IPS-20b (cell line): ENCODE measurements around the gene EHD4.

ENCODE experiments used
- H3K27ac ChIP-seq: one replicate; pipeline ENCODE4 v1.5.1; 2013; ENCODE audit warnings: low read length
- H3K27me3 ChIP-seq: 2 replicates; pipeline ENCODE4 v1.6.1; 2013; ENCODE audit warnings: mild to moderate bottlenecking, low read length, inconsistent platforms; ENCODE audit not compliant: insufficient read depth
- H3K36me3 ChIP-seq: 2 replicates; pipeline ENCODE4 v1.6.1; 2013; ENCODE audit warnings: low read depth, mild to moderate bottlenecking, inconsistent platforms, low read length, moderate library complexity; ENCODE audit not compliant: insufficient read depth
- H3K4me1 ChIP-seq: 2 replicates; pipeline ENCODE4 v1.6.1; 2013; ENCODE audit warnings: mild to moderate bottlenecking, control low read depth, inconsistent platforms, low read length, moderate library complexity; ENCODE audit not compliant: insufficient read depth
- H3K4me3 ChIP-seq: 2 replicates; pipeline ENCODE4 v1.5.1; 2013; ENCODE audit warnings: mild to moderate bottlenecking, low read length, inconsistent platforms
- H3K9ac ChIP-seq: 2 replicates; pipeline ENCODE4 v1.6.1; 2013; ENCODE audit warnings: low read depth, mild to moderate bottlenecking, inconsistent platforms, low read length, moderate library complexity
- H3K9me3 ChIP-seq: 2 replicates; pipeline ENCODE4 v1.6.1; 2013; ENCODE audit warnings: mild to moderate bottlenecking, low read depth, low read length, inconsistent platforms; ENCODE audit not compliant: insufficient read depth

The EHD4 gene

DNA sequence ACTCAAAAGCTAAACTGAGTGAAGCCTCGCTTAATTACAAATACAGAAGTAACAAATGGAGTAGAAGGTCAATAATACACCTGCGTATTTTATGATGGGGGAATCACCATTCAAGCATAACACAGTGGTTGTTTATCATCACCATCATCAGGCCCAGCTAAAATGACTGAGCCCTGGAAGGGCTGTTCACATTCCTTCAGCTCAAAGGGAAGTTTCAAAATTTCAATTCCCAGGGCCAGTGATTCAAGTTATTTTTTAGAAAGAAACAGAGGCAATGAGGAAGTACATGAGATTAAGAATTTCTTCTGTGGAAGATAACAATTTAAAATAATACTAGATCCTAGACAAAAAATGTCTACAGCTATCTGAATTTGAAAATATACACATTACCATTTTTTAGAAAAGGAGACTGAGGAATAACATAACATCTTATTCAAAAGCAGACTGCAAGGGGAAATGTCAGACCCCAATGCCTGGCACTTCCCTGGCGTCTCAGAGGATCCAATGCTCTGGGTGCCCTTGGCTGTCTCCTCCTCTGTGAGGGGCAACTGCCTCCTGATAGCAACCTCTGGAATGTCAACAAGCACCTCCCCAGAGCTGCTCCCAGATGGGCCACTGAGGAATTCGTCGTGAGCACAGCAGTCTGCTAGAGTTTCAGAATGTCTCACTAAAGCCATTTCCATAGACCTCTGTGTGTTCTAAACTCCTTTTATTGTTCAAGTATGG lies 22.8 kb downstream of the EHD4 start:
- Histone ChIP-seq H3K4me1 (peaks cover 4% of the 10 kb centered on the region), H3K27ac (no peak overlapping the region), H3K27me3 (no peaks in the 10 kb centered on the region), H3K9ac (no peak overlapping the region), H3K9me3 (no peaks in the 10 kb centered on the region), H3K36me3 (peaks cover 29% of the 10 kb centered on the region), H3K4me3 (no peak overlapping the region)

DNA sequence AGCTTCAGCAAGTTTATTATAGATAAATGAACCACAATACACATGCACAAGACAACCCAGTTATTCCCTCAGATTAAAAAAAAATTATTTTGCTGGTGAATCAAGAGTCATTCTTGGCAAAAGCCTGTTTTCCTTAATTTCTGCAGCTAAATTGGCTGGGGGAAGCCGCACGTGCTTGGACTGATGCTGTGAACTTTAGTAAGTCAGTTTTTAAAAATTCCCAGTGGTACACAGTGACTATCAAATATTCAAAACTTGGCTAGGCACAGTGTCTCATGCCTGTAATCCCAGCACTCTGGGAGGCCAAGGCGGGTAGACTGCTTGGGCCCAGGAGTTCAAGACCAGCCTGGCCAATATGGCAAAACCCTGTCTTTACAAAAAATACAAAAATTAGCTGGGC lies 23.9 kb downstream of the EHD4 start:
- Histone ChIP-seq H3K4me1 (peaks cover 4% of the 10 kb centered on the region), H3K4me3 (no peak overlapping the region), H3K27ac (no peak overlapping the region), H3K9me3 (no peaks in the 10 kb centered on the region), H3K9ac (no peak overlapping the region), H3K27me3 (no peaks in the 10 kb centered on the region), H3K36me3 (peaks cover 24% of the 10 kb centered on the region)

DNA sequence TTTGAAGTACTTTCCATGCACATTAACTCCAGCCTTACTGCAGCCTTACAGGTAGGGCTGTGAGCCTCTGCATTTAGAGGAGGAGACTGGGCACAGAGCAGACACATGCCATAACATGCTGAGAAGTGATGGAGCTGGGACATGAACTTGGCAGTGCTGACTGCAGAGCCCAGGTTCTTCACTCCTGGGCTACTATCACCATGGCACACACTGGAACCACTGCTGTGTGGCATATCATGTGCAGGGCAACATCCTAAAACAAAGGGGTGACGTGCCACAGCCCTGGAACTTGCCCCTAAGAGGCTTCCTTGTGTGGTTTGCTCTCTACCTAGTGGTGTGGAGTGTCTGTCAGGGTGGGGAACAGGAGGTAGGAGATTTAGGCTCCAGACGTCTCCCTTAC lies 25.4 kb downstream of the EHD4 start:
- Histone ChIP-seq H3K27ac (no peak overlapping the region), H3K27me3 (no peaks in the 10 kb centered on the region), H3K36me3 (peaks cover 13% of the 10 kb centered on the region), H3K4me3 (no peak overlapping the region), H3K9ac (no peak overlapping the region), H3K4me1 (peaks cover 4% of the 10 kb centered on the region), H3K9me3 (no peaks in the 10 kb centered on the region)

DNA sequence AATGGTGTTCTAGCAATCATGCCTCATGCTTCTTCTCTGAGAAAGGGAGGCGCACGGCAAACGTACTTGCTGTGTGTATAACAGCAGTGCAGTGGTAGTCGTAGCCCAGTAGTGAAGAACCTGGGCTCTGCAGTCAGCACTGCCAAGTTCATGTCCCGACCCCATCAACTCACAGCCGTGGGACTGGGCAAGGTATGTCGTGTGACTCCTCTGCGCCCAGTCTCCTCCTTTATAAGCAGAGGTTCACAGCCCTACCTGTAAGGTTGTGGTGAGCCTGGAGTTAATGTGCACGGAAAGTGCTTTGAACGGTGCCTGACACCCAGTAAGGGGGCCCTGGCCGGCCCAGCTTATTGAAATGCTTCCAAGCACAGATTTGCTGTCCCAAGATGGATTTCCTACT lies 26.6 kb downstream of the EHD4 start:
- peaks cover 4% of the 10 kb centered on the region for H3K4me1 ChIP-seq
- H3K36me3 ChIP-seq, result peaks cover 14% of the 10 kb centered on the region
- H3K27ac ChIP-seq, result no peak overlapping the region
- no peak overlapping the region for H3K4me3 ChIP-seq
- no peaks in the 10 kb centered on the region for H3K27me3 ChIP-seq
- no peak overlapping the region for H3K9ac ChIP-seq
- no peaks in the 10 kb centered on the region for H3K9me3 ChIP-seq

DNA sequence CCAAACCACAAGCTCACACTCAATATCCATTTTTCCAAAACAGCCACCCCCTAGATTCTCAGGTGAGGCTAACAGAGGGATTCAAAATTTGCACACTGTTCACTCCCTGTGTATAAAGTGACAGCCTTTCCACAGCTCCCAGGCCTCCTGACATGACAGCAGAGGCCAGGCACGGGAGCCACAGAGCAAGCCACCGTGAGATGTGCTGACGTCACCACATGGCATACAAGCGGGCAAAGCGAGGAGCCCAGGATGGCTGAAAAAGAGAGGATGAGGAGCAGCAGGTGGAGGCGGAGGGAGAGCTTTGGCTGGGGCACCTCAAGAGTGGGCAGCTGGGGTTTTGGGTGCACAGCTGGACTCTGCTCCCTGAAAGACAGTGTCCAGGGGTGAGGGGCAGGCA lies 27.1 kb downstream of the EHD4 start:
- peaks cover 17% of the 10 kb centered on the region for H3K36me3 ChIP-seq
- no peak overlapping the region for H3K27ac ChIP-seq
- H3K4me3 ChIP-seq, result no peak overlapping the region
- H3K9me3 ChIP-seq, result no peaks in the 10 kb centered on the region
- H3K4me1 ChIP-seq, result peaks cover 4% of the 10 kb centered on the region
- H3K9ac ChIP-seq, result no peak overlapping the region
- H3K27me3 ChIP-seq, result no peaks in the 10 kb centered on the region

DNA sequence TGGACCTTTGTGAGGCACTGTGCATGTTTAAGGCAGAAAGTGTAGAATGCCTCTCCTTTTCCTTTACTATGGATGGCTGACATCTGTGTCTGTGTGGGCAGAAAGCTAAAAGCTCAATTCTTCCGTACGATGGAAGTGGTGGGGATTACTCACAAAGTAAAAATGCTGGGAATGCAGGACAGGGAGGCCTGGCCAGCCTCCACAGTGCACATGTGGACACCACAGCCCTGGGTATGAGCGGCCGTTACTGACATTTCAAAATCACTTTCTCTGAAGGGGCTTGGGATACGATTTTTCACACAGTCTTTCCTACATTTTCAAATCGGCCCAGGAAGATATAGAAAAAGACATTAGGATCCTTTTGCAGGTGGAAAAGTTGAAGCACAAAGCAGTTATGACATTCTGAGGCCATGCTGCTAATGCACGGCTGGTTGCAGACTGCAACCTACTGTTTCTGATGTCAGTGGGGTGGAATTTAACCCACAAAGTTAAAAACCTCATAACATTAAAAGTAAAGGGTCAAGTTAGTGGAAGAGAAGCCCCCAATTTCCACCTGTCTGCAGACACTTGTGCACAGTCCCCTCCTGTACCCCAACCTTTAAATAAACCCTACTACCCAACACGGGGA lies 27.9 kb downstream of the EHD4 start:
- Histone ChIP-seq H3K9me3 (no peaks in the 10 kb centered on the region), H3K27ac (no peak overlapping the region), H3K9ac (no peak overlapping the region), H3K36me3 (peaks cover 22% of the 10 kb centered on the region), H3K27me3 (no peaks in the 10 kb centered on the region), H3K4me3 (no peak overlapping the region), H3K4me1 (peaks cover 4% of the 10 kb centered on the region)

DNA sequence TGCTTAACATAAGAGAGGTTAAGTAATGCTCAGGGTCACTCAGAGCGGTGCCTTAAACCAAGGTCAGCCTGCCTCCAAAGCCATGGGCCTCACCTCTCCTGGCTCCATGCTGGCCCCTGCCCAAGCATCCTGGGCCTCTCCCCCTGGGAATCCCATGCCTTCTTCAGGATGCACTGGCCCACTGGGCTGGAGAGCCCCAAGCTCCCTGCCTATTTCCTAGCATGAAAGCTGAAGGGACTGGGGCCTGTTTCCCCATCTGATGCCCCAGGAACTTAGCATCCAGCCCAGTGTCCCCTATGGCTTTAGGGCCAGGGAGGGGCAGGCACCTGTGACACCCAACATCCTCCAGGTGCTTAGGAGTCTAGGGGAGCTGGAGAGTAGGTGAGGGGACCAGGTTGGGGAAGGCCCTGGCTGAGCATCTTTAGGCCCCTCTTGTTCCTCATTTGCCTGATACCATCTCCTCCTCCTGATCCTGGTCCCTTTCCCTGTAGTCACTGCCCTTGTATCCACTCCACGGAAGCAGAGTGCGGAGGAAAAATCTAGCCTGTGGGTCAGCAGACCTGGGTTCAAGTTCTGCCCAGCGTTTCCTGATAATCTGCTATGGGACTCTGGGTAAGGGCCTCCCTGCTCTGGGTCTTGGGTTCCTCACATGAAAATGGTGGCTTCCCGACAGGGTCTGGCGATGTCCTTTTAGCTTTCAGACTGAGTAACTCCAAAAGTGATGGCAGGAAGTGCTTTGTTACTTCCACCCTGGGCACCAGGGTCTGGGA lies 28.6 kb downstream of the EHD4 start:
- H3K9me3 ChIP-seq, result no peaks in the 10 kb centered on the region
- no peak overlapping the region for H3K4me3 ChIP-seq
- no peak overlapping the region for H3K9ac ChIP-seq
- peaks cover 24% of the 10 kb centered on the region for H3K36me3 ChIP-seq
- H3K4me1 ChIP-seq, result peaks cover 4% of the 10 kb centered on the region
- H3K27ac ChIP-seq, result no peak overlapping the region
- H3K27me3 ChIP-seq, result no peaks in the 10 kb centered on the region

DNA sequence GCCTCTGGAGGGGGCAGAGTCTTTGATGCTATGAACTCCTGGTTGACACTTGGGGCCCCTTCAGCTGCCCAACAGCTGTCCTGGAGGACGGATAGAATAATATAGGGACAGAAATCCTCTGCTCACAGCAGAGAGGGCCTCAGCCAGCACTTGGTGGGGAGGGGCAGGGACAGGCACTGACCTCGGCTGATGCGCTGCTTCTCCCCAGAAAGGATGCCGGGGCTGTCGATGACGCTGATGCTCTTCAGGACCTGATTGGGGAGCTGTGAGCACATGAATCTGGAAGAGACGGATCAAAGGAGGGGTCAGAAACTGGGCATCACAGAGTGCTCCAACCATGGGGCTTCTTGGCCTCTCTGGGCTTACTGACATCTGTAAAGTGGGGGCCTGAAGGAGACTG lies 29.5 kb downstream of the EHD4 start:
- Histone ChIP-seq H3K9ac (no peak overlapping the region), H3K4me3 (no peak overlapping the region), H3K27ac (no peak overlapping the region), H3K4me1 (peaks cover 4% of the 10 kb centered on the region), H3K9me3 (no peaks in the 10 kb centered on the region), H3K27me3 (no peaks in the 10 kb centered on the region), H3K36me3 (peaks cover 31% of the 10 kb centered on the region)

DNA sequence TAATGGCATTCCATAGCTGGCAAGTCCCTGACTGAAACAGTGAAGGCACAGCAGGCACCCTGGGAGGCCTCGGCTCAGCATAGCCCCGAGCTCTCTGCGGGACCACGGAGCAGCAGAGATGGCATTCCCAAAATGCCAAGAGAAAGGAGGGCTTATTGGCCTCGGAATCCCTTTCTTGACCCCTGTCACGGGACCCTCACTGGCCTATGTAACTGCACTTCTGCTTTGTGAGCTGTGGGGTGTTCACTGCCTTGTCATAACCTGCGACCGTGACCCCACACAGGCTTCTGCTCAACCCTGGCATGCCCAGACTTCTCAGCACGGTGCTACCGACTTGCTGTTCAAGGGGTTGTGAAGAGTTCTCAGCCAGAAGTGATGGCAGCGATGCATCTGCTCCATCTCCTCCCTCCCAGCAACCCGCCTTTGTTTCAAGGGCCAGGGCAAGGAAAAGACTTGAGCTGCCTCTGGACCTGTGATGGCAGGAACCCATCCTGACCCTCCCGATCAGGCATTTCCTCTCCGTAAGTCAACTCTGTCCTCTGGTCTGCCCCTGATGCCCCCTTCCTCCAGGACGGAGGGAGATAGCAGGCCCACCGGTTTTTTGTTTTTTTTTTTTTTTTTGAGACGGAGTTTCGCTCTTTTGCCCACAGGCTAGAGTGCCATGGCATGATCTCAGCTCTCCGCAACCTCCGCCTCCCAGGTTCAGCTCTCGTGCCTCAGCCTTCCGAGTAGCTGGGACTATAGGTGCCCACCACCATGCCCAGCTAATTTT lies 30.5 kb downstream of the EHD4 start:
- Histone ChIP-seq H3K4me3 (no peak overlapping the region; the same call in 1 of the 2 replicates), H3K36me3 (peaks cover 32% of the 10 kb centered on the region), H3K9me3 (no peaks in the 10 kb centered on the region), H3K4me1 (no peaks in the 10 kb centered on the region), H3K27me3 (no peaks in the 10 kb centered on the region), H3K27ac (no peak overlapping the region), H3K9ac (no peak overlapping the region)

DNA sequence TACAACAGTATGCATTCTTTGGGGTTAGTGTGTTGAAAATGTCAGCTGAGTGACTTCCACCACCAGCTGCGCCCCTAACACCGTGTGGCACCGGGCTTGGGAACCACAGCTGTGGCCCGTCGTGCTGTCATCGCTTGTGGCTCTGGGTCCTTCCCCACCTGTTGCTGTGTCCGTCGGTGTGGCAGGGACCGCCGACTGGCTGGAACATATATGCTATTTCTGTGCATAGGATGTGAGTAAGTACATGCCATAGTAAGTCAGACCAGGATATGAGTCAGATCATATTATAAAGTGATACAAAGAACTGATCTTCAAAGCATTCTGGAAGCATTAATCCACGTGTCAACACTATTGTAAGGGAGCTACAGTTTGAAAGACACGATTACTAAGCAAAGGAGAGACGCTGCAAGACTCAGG lies 31.9 kb downstream of the EHD4 start:
- Histone ChIP-seq H3K9ac (no peak overlapping the region), H3K27ac (no peak overlapping the region), H3K4me3 (no peak overlapping the region), H3K9me3 (no peaks in the 10 kb centered on the region), H3K4me1 (no peaks in the 10 kb centered on the region), H3K27me3 (no peaks in the 10 kb centered on the region), H3K36me3 (peaks cover 32% of the 10 kb centered on the region)

DNA sequence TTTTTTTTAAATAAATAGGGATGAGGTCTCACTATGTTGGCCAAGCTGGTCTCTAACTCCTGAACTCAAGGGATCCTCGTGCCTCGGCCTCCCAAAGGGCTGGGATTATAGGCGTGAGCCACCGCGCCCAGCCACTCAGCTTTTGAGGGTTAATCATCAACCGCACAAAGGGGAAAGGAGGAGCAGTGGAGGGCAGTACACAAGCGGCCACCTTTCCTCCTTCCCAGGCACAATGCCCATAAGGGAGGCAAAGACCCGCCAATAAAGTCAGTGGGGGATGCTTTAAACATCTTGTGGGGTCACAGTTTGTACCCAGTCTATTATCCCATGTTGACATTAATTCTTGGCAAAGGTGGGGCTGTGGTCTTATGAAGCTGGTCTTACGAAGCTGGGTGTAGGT lies 32.4 kb downstream of the EHD4 start:
- Histone ChIP-seq H3K27me3 (no peaks in the 10 kb centered on the region), H3K4me3 (no peak overlapping the region), H3K9me3 (no peaks in the 10 kb centered on the region), H3K4me1 (peaks cover 2% of the 10 kb centered on the region; the same call in 1 of the 2 replicates), H3K36me3 (peaks cover 32% of the 10 kb centered on the region), H3K27ac (no peak overlapping the region), H3K9ac (no peak overlapping the region)
